Activated CD8-positive, alpha-beta T cell treated with anti-CD3 and anti-CD28 coated beads, Interleukin-2, amount 10 ng/mL, durations not matched to agents 7 days and 5 days (primary cell): Measurements from ENCODE around the gene TARS3. TPM values are rescaled to one million over a fixed set of nuclear protein-coding genes. Genes with fewer than 3 reads are reported as not detected.

ENCODE experiments used
- ATAC-seq: fragments of 150-1000 bp; cut with Tn5 transposase; one replicate; pipeline ENCODE4 v1.10.0; 2021; ENCODE audit warnings: moderate library complexity
- CTCF ChIA-PET: fragments of 350-600 bp; sonication (Branson Sonifier 250); formaldehyde crosslinking; loops from one replicate; lab custom pipeline; 2021; ENCODE audit warnings: antibody characterized with exemption; lab: Charles Lee
- POLR2A ChIA-PET: fragments of 350-600 bp; sonication (Branson Sonifier 250); formaldehyde crosslinking; loops from one replicate; lab custom pipeline; 2021; ENCODE audit warnings: antibody characterized with exemption; lab: Charles Lee
- DNase-seq: peaks from one replicate; pipeline ENCODE4 v3.0.0-alpha.2; 2020
- H3K27ac Mint-ChIP-seq: one replicate; pipeline ENCODE4 v1.8.0; 2021; ENCODE audit warnings: mild to moderate bottlenecking, mixed read lengths
- H3K27me3 Mint-ChIP-seq: one replicate; pipeline ENCODE4 v1.8.0; 2021; ENCODE audit warnings: low read depth, mixed read lengths
- H3K36me3 Mint-ChIP-seq: one replicate; pipeline ENCODE4 v1.8.0; 2021; ENCODE audit warnings: low read depth, mixed read lengths
- H3K4me1 Mint-ChIP-seq: one replicate; pipeline ENCODE4 v1.8.0; 2021; ENCODE audit warnings: low read depth, mixed read lengths
- H3K4me3 Mint-ChIP-seq: one replicate; pipeline ENCODE4 v1.8.0; 2021; ENCODE audit warnings: mild to moderate bottlenecking, mixed read lengths
- H3K9me3 Mint-ChIP-seq: one replicate; pipeline ENCODE4 v1.8.0; 2022; ENCODE audit warnings: mixed read lengths; ENCODE audit not compliant: insufficient read depth
- total RNA-seq, 2 experiments: library from RNA; stranded (reverse); gene quantifications; one replicate each; pipeline ENCODE4 v1.2.3, GENCODE V29; 2021

TARS3 gene
- total RNA-seq, 2 experiments from 2014 or later = 7.6 TPM

- ChIA-PET POLR2A (interaction anchor here (0.7 kb wide), 1 partner anchor 56 kb away, joined by 3 read pairs; no protein-coding TSS in a partner anchor), CTCF (interaction anchor here (1.3 kb wide), 1 partner anchor 43 kb away, joined by 3 read pairs; no protein-coding TSS in a partner anchor)
- no peaks in the 10 kb centered on the region for H3K9me3 Mint-ChIP-seq
- H3K27ac Mint-ChIP-seq = peak overlapping the region; percentile 39
- no peaks in the 10 kb centered on the region for H3K27me3 Mint-ChIP-seq
- H3K4me3 Mint-ChIP-seq = no peak overlapping the region
- DNase-seq (no peak), ATAC-seq (peak; percentile 72)
- H3K4me1 Mint-ChIP-seq = peaks cover 28% of the 10 kb centered on the region
- peaks cover 61% of the 10 kb centered on the region for H3K36me3 Mint-ChIP-seq
These were observed 26.8 kb downstream of the TARS3 start for GRCh38 chr15:101697488-101697887.

GRCh38 chr15:101696829-101697228, 27.4 kb downstream of the TARS3 start:
- Mint-ChIP-seq H3K36me3 (peaks cover 55% of the 10 kb centered on the region), H3K4me1 (peaks cover 29% of the 10 kb centered on the region), H3K9me3 (no peaks in the 10 kb centered on the region), H3K4me3 (no peak overlapping the region), H3K27ac (peak overlapping the region; percentile 39), H3K27me3 (no peaks in the 10 kb centered on the region)
- ChIA-PET POLR2A (interaction anchor here (0.7 kb wide), 1 partner anchor 56 kb away, joined by 3 read pairs; no protein-coding TSS in a partner anchor), CTCF (interaction anchor here (1.3 kb wide), 1 partner anchor 42 kb away, joined by 3 read pairs; no protein-coding TSS in a partner anchor)
- ATAC-seq (no peak), DNase-seq (peak; percentile 4)

GRCh38 chr15:101694261-101694660, 30.0 kb downstream of the TARS3 start:
- no peak for ATAC-seq
- Mint-ChIP-seq H3K4me1 (peaks cover 29% of the 10 kb centered on the region), H3K27me3 (no peaks in the 10 kb centered on the region), H3K4me3 (no peak overlapping the region), H3K36me3 (peaks cover 41% of the 10 kb centered on the region), H3K9me3 (no peaks in the 10 kb centered on the region), H3K27ac (no peak overlapping the region)
- DNase-seq = no peak
- ChIA-PET POLR2A (no interaction called here), CTCF (no interaction called here)

GRCh38 chr15:101692801-101693598, 31.3 kb downstream of the TARS3 start:
- Mint-ChIP-seq H3K36me3 (peaks cover 39% of the 10 kb centered on the region), H3K27me3 (no peaks in the 10 kb centered on the region), H3K4me1 (peaks cover 29% of the 10 kb centered on the region), H3K27ac (peak overlapping the region; percentile 50), H3K9me3 (no peaks in the 10 kb centered on the region), H3K4me3 (no peak overlapping the region)
- ChIA-PET POLR2A (interaction anchor here (1.0 kb wide), 1 partner anchor 372 kb away, joined by 3 read pairs; no protein-coding TSS in a partner anchor), CTCF (interaction anchor here (1.5 kb wide), 1 partner anchor 31 kb away, joined by 4 read pairs; the partner anchor contains the start of gene TARS3)
- ATAC-seq (no peak), DNase-seq (no peak)

- H3K4me1 Mint-ChIP-seq = peaks cover 11% of the 10 kb centered on the region
- H3K4me3 Mint-ChIP-seq = no peak overlapping the region
- H3K36me3 Mint-ChIP-seq = peaks cover 26% of the 10 kb centered on the region
- ChIA-PET CTCF (no interaction called here), POLR2A (no interaction called here)
- DNase-seq (no peak), ATAC-seq (peak; percentile 42)
- no peak overlapping the region for H3K27ac Mint-ChIP-seq
- H3K9me3 Mint-ChIP-seq = no peaks in the 10 kb centered on the region
- no peaks in the 10 kb centered on the region for H3K27me3 Mint-ChIP-seq
These were observed 34.4 kb downstream of the TARS3 start for GRCh38 chr15:101689901-101690300.

GRCh38 chr15:101686718-101687117, 37.6 kb downstream of the TARS3 start:
- no peaks in the 10 kb centered on the region for H3K4me1 Mint-ChIP-seq
- POLR2A ChIA-PET = no interaction called here
- no peaks in the 10 kb centered on the region for H3K9me3 Mint-ChIP-seq
- no peak overlapping the region for H3K4me3 Mint-ChIP-seq
- no peaks in the 10 kb centered on the region for H3K27me3 Mint-ChIP-seq
- ATAC-seq (no peak), DNase-seq (no peak)
- no peak overlapping the region for H3K27ac Mint-ChIP-seq
- CTCF ChIA-PET = no interaction called here
- H3K36me3 Mint-ChIP-seq = peaks cover 28% of the 10 kb centered on the region

- H3K27me3 Mint-ChIP-seq = no peaks in the 10 kb centered on the region
- DNase-seq = no peak
- H3K27ac Mint-ChIP-seq = no peak overlapping the region
- no peaks in the 10 kb centered on the region for H3K9me3 Mint-ChIP-seq
- POLR2A ChIA-PET = no interaction called here
- H3K4me3 Mint-ChIP-seq = no peak overlapping the region
- no peak for ATAC-seq
- CTCF ChIA-PET = no interaction called here
- H3K4me1 Mint-ChIP-seq = no peaks in the 10 kb centered on the region
- peaks cover 32% of the 10 kb centered on the region for H3K36me3 Mint-ChIP-seq
These were observed 39.4 kb downstream of the TARS3 start for GRCh38 chr15:101684877-101685276.

GRCh38 chr15:101684384-101684783, 39.9 kb downstream of the TARS3 start:
- DNase-seq (no peak), ATAC-seq (no peak)
- Mint-ChIP-seq H3K4me3 (no peak overlapping the region), H3K27me3 (no peaks in the 10 kb centered on the region), H3K27ac (no peak overlapping the region), H3K4me1 (no peaks in the 10 kb centered on the region), H3K9me3 (no peaks in the 10 kb centered on the region), H3K36me3 (peaks cover 31% of the 10 kb centered on the region)
- ChIA-PET CTCF (no interaction called here), POLR2A (no interaction called here)

GRCh38 chr15:101679806-101680205, 44.5 kb downstream of the TARS3 start:
- no peak for ATAC-seq
- no peak for DNase-seq
- ChIA-PET POLR2A (no interaction called here), CTCF (no interaction called here)
- Mint-ChIP-seq H3K4me3 (no peak overlapping the region), H3K27me3 (no peaks in the 10 kb centered on the region), H3K9me3 (no peaks in the 10 kb centered on the region), H3K4me1 (no peaks in the 10 kb centered on the region), H3K27ac (no peak overlapping the region), H3K36me3 (peaks cover 28% of the 10 kb centered on the region)

- CTCF ChIA-PET = no interaction called here
- H3K4me3 Mint-ChIP-seq = no peak overlapping the region
- H3K4me1 Mint-ChIP-seq = no peaks in the 10 kb centered on the region
- no peaks in the 10 kb centered on the region for H3K9me3 Mint-ChIP-seq
- ATAC-seq (no peak), DNase-seq (no peak)
- H3K27me3 Mint-ChIP-seq = no peaks in the 10 kb centered on the region
- peaks cover 24% of the 10 kb centered on the region for H3K36me3 Mint-ChIP-seq
- POLR2A ChIA-PET = no interaction called here
- no peak overlapping the region for H3K27ac Mint-ChIP-seq
These were observed 47.3 kb downstream of the TARS3 start for GRCh38 chr15:101676921-101677329.

- Mint-ChIP-seq H3K9me3 (no peaks in the 10 kb centered on the region), H3K4me1 (no peaks in the 10 kb centered on the region), H3K27ac (peak overlapping the region; percentile 2), H3K27me3 (no peaks in the 10 kb centered on the region), H3K4me3 (no peak overlapping the region), H3K36me3 (peaks cover 24% of the 10 kb centered on the region)
- ChIA-PET POLR2A (no interaction called here), CTCF (no interaction called here)
- DNase-seq = no peak
- ATAC-seq = no peak
These were observed 48.3 kb downstream of the TARS3 start for GRCh38 chr15:101675796-101676582.

- H3K27me3 Mint-ChIP-seq = no peaks in the 10 kb centered on the region
- no peaks in the 10 kb centered on the region for H3K9me3 Mint-ChIP-seq
- no peak overlapping the region for H3K27ac Mint-ChIP-seq
- no peaks in the 10 kb centered on the region for H3K4me1 Mint-ChIP-seq
- POLR2A ChIA-PET = no interaction called here
- ATAC-seq (no peak), DNase-seq (no peak)
- CTCF ChIA-PET = no interaction called here
- H3K36me3 Mint-ChIP-seq = peaks cover 24% of the 10 kb centered on the region
- no peak overlapping the region for H3K4me3 Mint-ChIP-seq
These were observed 49.3 kb downstream of the TARS3 start for GRCh38 chr15:101675015-101675414.
